Measurements from ENCODE around the gene UQCC5. TPM values are rescaled to one million over a fixed set of nuclear protein-coding genes. Genes with fewer than 3 reads are reported as not detected.

UQCC5 gene
- total RNA-seq, 1 donor from 2014 or later, result 12.7 TPM

DNA sequence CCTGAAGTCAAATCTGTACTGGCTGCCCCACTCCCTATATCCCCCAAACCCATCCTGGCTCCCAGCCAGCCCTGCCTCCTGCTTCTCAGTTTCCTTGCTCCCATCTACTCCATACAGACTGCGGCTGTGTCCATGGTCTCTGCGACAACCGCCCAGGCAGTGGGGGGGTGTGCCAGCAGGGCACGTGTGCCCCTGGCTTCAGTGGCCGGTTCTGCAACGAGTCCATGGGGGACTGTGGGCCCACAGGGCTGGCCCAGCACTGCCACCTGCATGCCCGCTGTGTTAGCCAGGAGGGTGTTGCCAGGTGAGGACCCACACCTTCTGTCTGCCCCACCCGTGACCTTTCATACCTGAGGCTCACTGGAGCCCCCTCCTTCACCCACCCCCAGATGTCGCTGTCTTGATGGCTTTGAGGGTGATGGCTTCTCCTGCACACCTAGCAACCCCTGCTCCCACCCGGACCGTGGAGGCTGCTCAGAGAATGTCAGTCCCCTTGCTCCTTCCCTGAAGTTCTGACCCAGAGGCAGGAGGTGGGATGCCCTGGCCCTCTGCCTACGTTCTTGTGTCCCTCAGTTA is 26.6 kb upstream of the UQCC5 start:
- Mint-ChIP-seq H3K27me3 (ENCODE audit: low read depth) (no peaks in the 10 kb centered on the region), H3K27ac (no peak overlapping the region), H3K4me3 (no peak overlapping the region), H3K4me1 (no peaks in the 10 kb centered on the region), H3K36me3 (no peaks in the 10 kb centered on the region), H3K9me3 (no peaks in the 10 kb centered on the region)
- DNase-seq (ENCODE audit: low spot score in 2 of 2, unreplicated experiment in 2 of 2), result no peak
- TF ChIP-seq, protein P1, sequence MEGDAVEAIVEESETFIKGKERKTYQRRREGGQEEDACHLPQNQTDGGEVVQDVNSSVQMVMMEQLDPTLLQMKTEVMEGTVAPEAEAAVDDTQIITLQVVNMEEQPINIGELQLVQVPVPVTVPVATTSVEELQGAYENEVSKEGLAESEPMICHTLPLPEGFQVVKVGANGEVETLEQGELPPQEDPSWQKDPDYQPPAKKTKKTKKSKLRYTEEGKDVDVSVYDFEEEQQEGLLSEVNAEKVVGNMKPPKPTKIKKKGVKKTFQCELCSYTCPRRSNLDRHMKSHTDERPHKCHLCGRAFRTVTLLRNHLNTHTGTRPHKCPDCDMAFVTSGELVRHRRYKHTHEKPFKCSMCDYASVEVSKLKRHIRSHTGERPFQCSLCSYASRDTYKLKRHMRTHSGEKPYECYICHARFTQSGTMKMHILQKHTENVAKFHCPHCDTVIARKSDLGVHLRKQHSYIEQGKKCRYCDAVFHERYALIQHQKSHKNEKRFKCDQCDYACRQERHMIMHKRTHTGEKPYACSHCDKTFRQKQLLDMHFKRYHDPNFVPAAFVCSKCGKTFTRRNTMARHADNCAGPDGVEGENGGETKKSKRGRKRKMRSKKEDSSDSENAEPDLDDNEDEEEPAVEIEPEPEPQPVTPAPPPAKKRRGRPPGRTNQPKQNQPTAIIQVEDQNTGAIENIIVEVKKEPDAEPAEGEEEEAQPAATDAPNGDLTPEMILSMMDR (IDR thresholded peaks at IDR 0.05; ENCODE audit: unreplicated experiment), result no peak

DNA sequence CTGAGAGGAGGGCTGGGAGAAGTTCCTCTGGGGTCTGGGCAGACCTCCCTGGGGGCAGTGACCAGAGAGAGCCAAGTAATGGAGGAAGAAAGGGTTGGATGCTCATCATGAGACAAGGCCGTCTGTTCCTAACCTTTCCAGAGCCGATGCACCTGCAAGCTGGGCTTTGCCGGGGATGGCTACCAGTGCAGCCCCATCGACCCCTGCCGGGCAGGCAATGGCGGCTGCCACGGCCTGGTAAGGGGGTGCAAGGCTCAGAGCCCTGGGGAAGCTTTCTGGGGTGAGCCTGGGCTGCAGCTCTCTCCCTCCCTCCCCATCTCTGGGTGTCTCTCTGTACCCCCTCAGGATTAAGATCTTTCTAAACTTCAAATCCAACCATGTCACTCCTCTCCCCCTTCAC is 24.9 kb upstream of the UQCC5 start:
- TF ChIP-seq, protein P1 (IDR thresholded peaks at IDR 0.05; ENCODE audit: unreplicated experiment), result no peak
- H3K9me3 Mint-ChIP-seq, result no peaks in the 10 kb centered on the region
- no peaks in the 10 kb centered on the region for H3K27me3 Mint-ChIP-seq (ENCODE audit: low read depth)
- H3K4me3 Mint-ChIP-seq, result no peak overlapping the region
- DNase-seq (ENCODE audit: low spot score in 2 of 2, unreplicated experiment in 2 of 2), result no peak
- H3K36me3 Mint-ChIP-seq, result no peaks in the 10 kb centered on the region
- no peaks in the 10 kb centered on the region for H3K4me1 Mint-ChIP-seq
- H3K27ac Mint-ChIP-seq, result no peak overlapping the region

DNA sequence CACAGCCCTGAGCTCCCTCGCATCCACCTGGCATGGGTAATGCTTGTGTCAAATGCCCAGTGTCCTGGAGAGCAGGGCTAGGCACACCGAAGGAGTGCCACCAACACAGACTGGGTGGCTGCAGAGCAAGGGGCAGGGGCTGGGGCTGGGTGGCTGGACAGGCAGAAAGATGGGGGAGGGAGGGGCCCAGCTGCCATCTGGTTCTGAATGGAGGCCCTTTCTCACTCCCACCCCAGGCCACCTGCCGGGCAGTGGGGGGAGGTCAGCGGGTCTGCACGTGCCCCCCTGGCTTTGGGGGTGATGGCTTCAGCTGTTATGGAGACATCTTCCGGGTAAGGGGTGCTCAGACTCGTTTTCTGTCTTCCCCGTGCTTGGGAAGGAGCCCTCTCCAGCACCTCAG is 24.3 kb upstream of the UQCC5 start:
- TF ChIP-seq, protein P1 (IDR thresholded peaks at IDR 0.05; ENCODE audit: unreplicated experiment), result no peak
- Mint-ChIP-seq H3K4me1 (no peaks in the 10 kb centered on the region), H3K9me3 (no peaks in the 10 kb centered on the region), H3K4me3 (no peak overlapping the region), H3K36me3 (no peaks in the 10 kb centered on the region), H3K27me3 (ENCODE audit: low read depth) (no peaks in the 10 kb centered on the region), H3K27ac (no peak overlapping the region)
- no peak for DNase-seq (ENCODE audit: low spot score in 2 of 2, unreplicated experiment in 2 of 2)

DNA sequence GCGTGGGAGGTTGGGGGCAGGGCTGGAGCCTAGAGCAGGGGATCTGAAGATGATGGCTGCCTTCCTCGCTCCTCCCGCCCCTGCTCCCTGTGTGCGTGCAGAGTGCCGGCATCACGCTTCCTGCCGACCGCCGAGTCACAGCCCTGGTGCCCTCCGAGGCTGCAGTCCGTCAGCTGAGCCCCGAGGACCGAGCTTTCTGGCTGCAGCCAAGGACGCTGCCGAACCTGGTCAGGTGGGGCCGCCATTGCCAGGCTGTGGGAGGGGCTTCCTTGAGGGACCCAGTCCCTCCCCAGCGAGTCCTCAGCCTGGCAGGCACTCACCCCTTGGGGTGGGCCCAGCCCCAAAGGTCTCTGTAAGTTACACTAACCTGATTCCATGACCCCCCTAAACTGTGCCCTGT is 23.7 kb upstream of the UQCC5 start:
- Mint-ChIP-seq H3K27ac (no peak overlapping the region), H3K4me3 (no peak overlapping the region), H3K4me1 (no peaks in the 10 kb centered on the region), H3K36me3 (no peaks in the 10 kb centered on the region), H3K27me3 (ENCODE audit: low read depth) (no peaks in the 10 kb centered on the region), H3K9me3 (no peaks in the 10 kb centered on the region)
- DNase-seq (ENCODE audit: low spot score in 2 of 2, unreplicated experiment in 2 of 2), result no peak
- TF ChIP-seq, protein P1 (IDR thresholded peaks at IDR 0.05; ENCODE audit: unreplicated experiment), result no peak

DNA sequence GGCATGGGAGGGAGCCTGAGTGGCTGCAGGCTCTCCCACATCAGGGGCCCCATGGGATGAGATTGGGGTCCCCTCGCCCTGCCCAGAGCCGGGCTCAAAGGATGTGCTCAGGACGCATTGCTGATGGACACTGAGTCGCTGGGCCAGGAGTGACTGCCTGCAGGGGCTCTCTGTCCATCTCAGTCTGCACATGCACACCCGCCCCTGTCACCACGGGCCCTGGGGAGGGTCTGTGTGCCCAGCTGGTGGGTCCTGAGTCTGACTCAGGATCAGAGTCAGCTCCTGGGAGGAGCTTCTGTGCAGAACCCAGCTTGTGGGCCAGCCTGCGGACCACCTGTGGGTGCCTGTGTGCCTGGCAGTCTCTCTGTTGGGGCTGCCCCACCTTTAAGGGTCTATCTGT is 23.1 kb upstream of the UQCC5 start:
- Mint-ChIP-seq H3K4me3 (no peak overlapping the region), H3K9me3 (no peaks in the 10 kb centered on the region), H3K27ac (no peak overlapping the region), H3K36me3 (no peaks in the 10 kb centered on the region), H3K4me1 (no peaks in the 10 kb centered on the region), H3K27me3 (ENCODE audit: low read depth) (no peaks in the 10 kb centered on the region)
- TF ChIP-seq, protein P1 (IDR thresholded peaks at IDR 0.05; ENCODE audit: unreplicated experiment), result no peak
- no peak for DNase-seq (ENCODE audit: low spot score in 2 of 2, unreplicated experiment in 2 of 2)

DNA sequence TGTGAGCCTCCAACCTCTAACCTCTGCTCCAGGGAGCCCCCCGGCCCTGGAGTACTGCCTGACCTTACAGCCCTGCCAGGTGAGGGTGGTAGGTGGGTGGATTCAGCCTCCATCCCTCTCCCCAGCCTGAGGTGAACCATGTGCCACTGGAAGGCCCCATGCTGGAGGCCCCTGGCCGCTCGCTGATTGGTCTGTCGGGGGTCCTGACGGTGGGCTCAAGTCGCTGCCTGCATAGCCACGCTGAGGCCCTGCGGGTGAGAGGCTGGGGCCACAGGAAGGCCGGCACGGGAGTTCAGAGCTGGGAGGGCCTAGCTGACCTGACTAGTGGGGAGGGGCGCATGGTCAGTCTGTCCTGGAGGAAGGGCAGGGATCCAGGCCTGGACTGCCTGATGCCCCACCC is 21.8 kb upstream of the UQCC5 start:
- TF ChIP-seq, protein P1 (IDR thresholded peaks at IDR 0.05; ENCODE audit: unreplicated experiment), result no peak
- Mint-ChIP-seq H3K4me1 (peaks cover 2% of the 10 kb centered on the region), H3K9me3 (no peaks in the 10 kb centered on the region)

More for the DNA sequence above, 21.8 kb upstream of the UQCC5 start:
- Mint-ChIP-seq H3K4me3 (no peak overlapping the region), H3K36me3 (no peaks in the 10 kb centered on the region), H3K27me3 (ENCODE audit: low read depth) (no peaks in the 10 kb centered on the region), H3K27ac (no peak overlapping the region)
- DNase-seq (ENCODE audit: low spot score in 2 of 2, unreplicated experiment in 2 of 2), result no peak
